Hypothalamus (tissue), 51 donors: ENCODE results near the gene TTI1.

Experiments
- DNase-seq, 51 donors: peaks; one replicate each; lab custom pipeline; 2025; lab: John Stamatoyannopoulos, UW

Gene TTI1

GRCh38 chr20:38033330-38034107 lies at the start of gene TTI1, which contains the start of gene RPRD1B:
TSS of gene TTI1 (minus strand) at chr20:38033456. CDS start at chr20:38013816, 19,640 bp downstream.
TSS of gene RPRD1B (plus strand) at chr20:38033746. CDS start at chr20:38033948, 202 bp downstream.
- peak; percentile 70 to 98 (median 87) for DNase-seq

GRCh38 chr20:38082894-38083293 lies 49.6 kb upstream of the TTI1 start:
- DNase-seq, result no peak

- no peak for DNase-seq
Observed at GRCh38 chr20:38081575-38081974, 48.3 kb upstream of the TTI1 start.

GRCh38 chr20:38079353-38079752 lies 46.1 kb upstream of the TTI1 start:
- DNase-seq, result no peak

GRCh38 chr20:38078084-38078483 lies 44.8 kb upstream of the TTI1 start:
- DNase-seq, result no peak

GRCh38 chr20:38076548-38076947 lies 43.3 kb upstream of the TTI1 start:
- DNase-seq, result no peak

- DNase-seq, result no peak
Observed at GRCh38 chr20:38075161-38075998, 42.1 kb upstream of the TTI1 start.

- DNase-seq, result peak in 2 of 51 donors; percentile 3 to 44
Observed at GRCh38 chr20:38073307-38074071, 40.2 kb upstream of the TTI1 start.

GRCh38 chr20:38072898-38073297 lies 39.6 kb upstream of the TTI1 start:
- no peak for DNase-seq

GRCh38 chr20:38067717-38068365 lies 34.6 kb upstream of the TTI1 start:
- DNase-seq, result no peak

- DNase-seq, result no peak
Observed at GRCh38 chr20:38066969-38067716, 33.9 kb upstream of the TTI1 start.

GRCh38 chr20:38065764-38066375 lies 32.6 kb upstream of the TTI1 start:
- peak in 12 of 51 donors; percentile 4 to 27 (median 12) for DNase-seq

GRCh38 chr20:38063911-38064530 lies 30.8 kb upstream of the TTI1 start:
- DNase-seq, result no peak

- DNase-seq, result no peak
Observed at GRCh38 chr20:38062890-38063289, 29.6 kb upstream of the TTI1 start.

GRCh38 chr20:38061109-38061508 lies 27.9 kb upstream of the TTI1 start:
- DNase-seq, result no peak

GRCh38 chr20:38060536-38060935 lies 27.3 kb upstream of the TTI1 start:
- DNase-seq, result no peak

GRCh38 chr20:38059832-38060231 lies 26.6 kb upstream of the TTI1 start:
- DNase-seq, result no peak

GRCh38 chr20:38057351-38057972 lies 24.2 kb upstream of the TTI1 start:
- DNase-seq, result peak in 49 of 51 donors; percentile 1 to 90 (median 41)
